MM.1S (cell line): ENCODE data around the gene SHC3.

Experiments used
- EZH2 ChIP-seq: fragments of 300-600 bp; sonication (generic); optimal IDR thresholded peaks from 2 replicates; pipeline ENCODE3; 2017; ENCODE audit warnings: low read depth, mild to moderate bottlenecking, antibody characterized with exemption, low read length, mixed read lengths
- TF ChIP-seq, protein P1 (sequence below): fragments of 300-600 bp; sonication (generic); IDR thresholded peaks from 2 replicates; pipeline ENCODE4 v1.5.1; 2016; ENCODE audit warnings: antibody characterized with exemption, low read length, mixed read lengths

DNA sequence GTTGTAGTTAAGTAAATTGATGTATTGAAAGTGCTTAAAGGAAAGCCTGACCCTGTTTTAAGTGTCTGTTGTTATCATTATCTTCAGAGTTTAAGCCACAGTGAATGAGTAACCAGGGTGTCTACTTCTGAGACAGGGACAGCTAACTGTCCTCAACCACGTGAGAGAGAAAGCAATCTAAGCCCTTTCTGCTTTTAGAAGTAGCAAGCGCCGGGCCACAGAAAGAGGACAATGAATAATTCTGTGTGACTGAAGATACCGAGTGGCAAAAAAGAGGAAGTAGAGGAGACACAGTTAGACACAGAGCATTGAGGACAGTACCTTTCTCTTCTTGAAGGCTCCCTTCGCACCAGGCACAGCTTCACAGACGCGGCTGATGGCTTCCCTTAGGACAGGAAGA is 101.1 kb downstream of the SHC3 start:
- TF ChIP-seq, protein P1, sequence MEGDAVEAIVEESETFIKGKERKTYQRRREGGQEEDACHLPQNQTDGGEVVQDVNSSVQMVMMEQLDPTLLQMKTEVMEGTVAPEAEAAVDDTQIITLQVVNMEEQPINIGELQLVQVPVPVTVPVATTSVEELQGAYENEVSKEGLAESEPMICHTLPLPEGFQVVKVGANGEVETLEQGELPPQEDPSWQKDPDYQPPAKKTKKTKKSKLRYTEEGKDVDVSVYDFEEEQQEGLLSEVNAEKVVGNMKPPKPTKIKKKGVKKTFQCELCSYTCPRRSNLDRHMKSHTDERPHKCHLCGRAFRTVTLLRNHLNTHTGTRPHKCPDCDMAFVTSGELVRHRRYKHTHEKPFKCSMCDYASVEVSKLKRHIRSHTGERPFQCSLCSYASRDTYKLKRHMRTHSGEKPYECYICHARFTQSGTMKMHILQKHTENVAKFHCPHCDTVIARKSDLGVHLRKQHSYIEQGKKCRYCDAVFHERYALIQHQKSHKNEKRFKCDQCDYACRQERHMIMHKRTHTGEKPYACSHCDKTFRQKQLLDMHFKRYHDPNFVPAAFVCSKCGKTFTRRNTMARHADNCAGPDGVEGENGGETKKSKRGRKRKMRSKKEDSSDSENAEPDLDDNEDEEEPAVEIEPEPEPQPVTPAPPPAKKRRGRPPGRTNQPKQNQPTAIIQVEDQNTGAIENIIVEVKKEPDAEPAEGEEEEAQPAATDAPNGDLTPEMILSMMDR = no peak
- TF ChIP-seq EZH2 = no peak
